VCaP (cell line): ENCODE results near the gene CSRP1.

Experiments used
- H3K27ac ChIP-seq: fragments of 450-650 bp; 2 replicates; pipeline ENCODE4 v1.5.1; 2017
- CTCF ChIP-seq: fragments of 450-650 bp; conservative IDR thresholded peaks from 2 replicates; pipeline ENCODE4 v1.5.1; 2017; ENCODE audit warnings: mild to moderate bottlenecking, moderate library complexity

Gene CSRP1

GRCh38 chr1:201515062-201515750 is 8.3 kb upstream of the CSRP1 start:
- TF ChIP-seq CTCF: no peak
- no peak overlapping the region for H3K27ac ChIP-seq

- no peak for TF ChIP-seq CTCF
- no peak overlapping the region for H3K27ac ChIP-seq
Measured at GRCh38 chr1:201514466-201514865, 7.5 kb upstream of the CSRP1 start.

- peak overlapping the region; percentile 95 for H3K27ac ChIP-seq
Measured at GRCh38 chr1:201513498-201514243, 6.7 kb upstream of the CSRP1 start.

GRCh38 chr1:201511941-201512539 is 5.1 kb upstream of the CSRP1 start:
- H3K27ac ChIP-seq: peak overlapping the region; percentile 95
- TF ChIP-seq CTCF: no peak

More at GRCh38 chr1:201513498-201514243, 6.7 kb upstream of the CSRP1 start:
- TF ChIP-seq CTCF: no peak

GRCh38 chr1:201511396-201511940 is 4.5 kb upstream of the CSRP1 start:
- TF ChIP-seq CTCF: no peak
- peak overlapping the region; percentile 95 for H3K27ac ChIP-seq

- no peak for TF ChIP-seq CTCF
Measured at GRCh38 chr1:201510734-201511133, 3.8 kb upstream of the CSRP1 start.

More at GRCh38 chr1:201510734-201511133, 3.8 kb upstream of the CSRP1 start:
- H3K27ac ChIP-seq: peak overlapping the region; percentile 95
